PC-9 (cell line): ENCODE data around the gene LDLRAD3. TPM values are rescaled to one million over a fixed set of nuclear protein-coding genes. Genes with fewer than 3 reads are reported as not detected.

Source experiments
- BruUV-seq: library from RNA; stranded (reverse); fragments of 400-500 nt; replicated peaks from 2 replicates; lab custom pipeline; 2021; lab: Mats Ljungman, UMichigan
- CTCF ChIA-PET: fragments of 300-600 bp; sonication (Branson Sonifier 250); formaldehyde crosslinking; loops from one replicate; lab custom pipeline; 2022; ENCODE audit warnings: antibody characterized with exemption; lab: Charles Lee
- POLR2A ChIA-PET: fragments of 300-600 bp; sonication (Branson Sonifier 250); formaldehyde crosslinking; loops from one replicate; lab custom pipeline; 2022; ENCODE audit warnings: antibody characterized with exemption; ENCODE audit not compliant: unreplicated experiment; lab: Charles Lee
- DNase-seq, 2 experiments: peaks; one replicate each; pipeline versions ENCODE4 v3.0.0 to v3.0.0-alpha.2; 2015 to 2022; ENCODE audit warnings: mixed read lengths in 1 of 2
- H2AFZ ChIP-seq: fragments of 200-600 bp; sonication (generic); 2 replicates; pipeline ENCODE4 v1.8.1; 2017; ENCODE audit warnings: antibody characterized with exemption
- H3F3A ChIP-seq: fragments of 200-600 bp; sonication (generic); 2 replicates; pipeline ENCODE4 v1.8.1; 2017; ENCODE audit warnings: antibody characterized with exemption, mild to moderate bottlenecking, low read depth; ENCODE audit not compliant: insufficient read depth
- H3K27ac ChIP-seq: fragments of 200-600 bp; sonication (generic); 2 replicates; pipeline ENCODE4 v1.6.1; 2016; ENCODE audit warnings: mixed run types
- H3K27me3 ChIP-seq: fragments of 200-600 bp; sonication (generic); 2 replicates; pipeline ENCODE4 v1.6.1; 2016; ENCODE audit warnings: low read depth, mixed run types; ENCODE audit not compliant: insufficient read depth
- H3K36me3 ChIP-seq: fragments of 200-600 bp; sonication (generic); 2 replicates; pipeline ENCODE4 v1.6.1; 2016; ENCODE audit warnings: low read depth, mixed run types
- H3K4me1 ChIP-seq: fragments of 200-600 bp; sonication (generic); replicated peaks from 2 replicates; pipeline ENCODE4 v1.6.1; 2016; ENCODE audit warnings: mixed run types; ENCODE audit not compliant: insufficient read depth
- H3K4me2 ChIP-seq: fragments of 200-600 bp; sonication (generic); 2 replicates; pipeline ENCODE4 v1.6.1; 2017; ENCODE audit warnings: mixed run types
- H3K4me3 ChIP-seq: fragments of 200-600 bp; sonication (generic); 2 replicates; pipeline ENCODE4 v1.6.1; 2016; ENCODE audit warnings: mixed run types
- H3K79me2 ChIP-seq: fragments of 200-600 bp; sonication (generic); 2 replicates; pipeline ENCODE4 v1.6.1; 2017; ENCODE audit warnings: low read depth, mixed run types
- H3K9me2 ChIP-seq: fragments of 200-600 bp; sonication (generic); 2 replicates; pipeline ENCODE4 v1.8.1; 2017; ENCODE audit warnings: mild to moderate bottlenecking; ENCODE audit not compliant: insufficient read depth
- H3K9me3 ChIP-seq: fragments of 200-600 bp; sonication (generic); 2 replicates; pipeline ENCODE4 v1.8.1; 2016; ENCODE audit warnings: low read depth; ENCODE audit not compliant: insufficient read depth
- H4K20me1 ChIP-seq: fragments of 200-600 bp; sonication (generic); 2 replicates; pipeline ENCODE4 v1.8.1; 2017; ENCODE audit not compliant: insufficient read depth
- CTCF ChIP-seq: fragments of 200-600 bp; sonication (generic); conservative IDR thresholded peaks from 2 replicates; pipeline ENCODE4 v1.6.1; 2017; ENCODE audit warnings: mixed run types, antibody characterized with exemption, mild to moderate bottlenecking, moderate library complexity
- EZH2 ChIP-seq: fragments of 200-600 bp; sonication (generic); IDR thresholded peaks from 2 replicates; pipeline ENCODE4 v1.8.0; 2017; ENCODE audit warnings: antibody characterized with exemption, low read depth
- intact Hi-C: fragments of 100-400 bp; cut with micrococcal nuclease; formaldehyde crosslinking; loops from one replicate; pipeline ENCODE4 v1.10.0; 2022; ENCODE audit not compliant: unreplicated experiment
- total RNA-seq: library from RNA; stranded (reverse); gene quantifications from 2 replicates; pipeline ENCODE4 v1.2.3, GENCODE V29; 2021

LDLRAD3 gene
- total RNA-seq, 1 experiment from 2014 or later = 15.9 TPM

- H3K4me3 ChIP-seq = no peak overlapping the region
- no peaks in the 10 kb centered on the region for H3F3A ChIP-seq
- H2AFZ ChIP-seq = no peak overlapping the region
- no peak overlapping the region for H3K27ac ChIP-seq
- POLR2A ChIA-PET = no interaction called here
- intact Hi-C loops = no loop called here
- H3K79me2 ChIP-seq = peaks cover 33% of the 10 kb centered on the region
- no peak for DNase-seq
- no peak for TF ChIP-seq CTCF
- TF ChIP-seq EZH2 = no peak
- H3K4me2 ChIP-seq = no peak overlapping the region
- BruUV-seq = no TSS peak
- no peaks in the 10 kb centered on the region; the same call in 1 of the 2 replicates for H4K20me1 ChIP-seq
- H3K27me3 ChIP-seq = no peaks in the 10 kb centered on the region
- H3K9me3 ChIP-seq = peaks cover 6% of the 10 kb centered on the region; the same call in 1 of the 2 replicates
- CTCF ChIA-PET = no interaction called here
- no peaks in the 10 kb centered on the region for H3K4me1 ChIP-seq
- no peaks in the 10 kb centered on the region for H3K9me2 ChIP-seq
- peaks cover 4% of the 10 kb centered on the region; the same call in 1 of the 2 replicates for H3K36me3 ChIP-seq
Observed at GRCh38 chr11:35971841-35972422, 28.1 kb downstream of the LDLRAD3 start.

DNA sequence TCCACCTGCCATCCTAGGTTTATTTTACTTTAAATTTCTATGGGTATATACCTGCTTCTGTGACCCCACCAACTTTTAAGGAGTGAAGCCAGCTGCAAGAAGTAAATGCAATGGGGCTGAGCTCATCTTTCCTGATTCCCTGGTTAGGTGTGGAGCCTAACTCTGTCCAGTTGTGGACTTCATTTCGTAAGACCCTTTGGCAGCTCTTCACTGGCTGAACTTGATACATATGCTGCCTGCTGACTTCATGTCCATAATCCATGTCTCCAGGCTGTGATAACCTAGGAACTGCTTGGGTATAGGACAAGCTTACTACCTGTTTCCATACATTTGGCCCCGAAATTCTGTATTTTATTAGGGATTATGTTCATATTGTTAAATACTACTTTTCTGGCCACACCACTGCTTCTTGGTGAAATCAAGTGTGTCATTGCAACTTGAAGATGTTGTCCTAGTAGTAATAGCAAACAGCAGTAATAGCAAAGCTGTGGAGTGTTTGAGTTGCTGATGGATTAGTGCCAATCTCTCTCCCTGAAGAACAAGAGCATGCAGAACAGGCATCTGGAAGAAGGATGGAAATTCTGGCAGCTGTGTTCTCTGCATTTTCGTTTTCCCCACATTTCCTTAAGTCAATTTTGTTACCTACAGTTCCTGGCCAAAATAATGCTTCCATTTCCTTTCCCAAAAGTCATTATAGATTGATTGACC lies 31.2 kb downstream of the LDLRAD3 start:
- no peaks in the 10 kb centered on the region for H3K27me3 ChIP-seq
- peaks cover 31% of the 10 kb centered on the region for H3K79me2 ChIP-seq
- no peak overlapping the region for H2AFZ ChIP-seq
- no peak overlapping the region for H3K4me2 ChIP-seq
- ChIA-PET POLR2A (no interaction called here), CTCF (no interaction called here)
- H3K9me3 ChIP-seq = peaks cover 6% of the 10 kb centered on the region; the same call in 1 of the 2 replicates
- H4K20me1 ChIP-seq = no peaks in the 10 kb centered on the region; the same call in 1 of the 2 replicates
- no peaks in the 10 kb centered on the region for H3K4me1 ChIP-seq
- H3K4me3 ChIP-seq = no peak overlapping the region
- H3F3A ChIP-seq = no peaks in the 10 kb centered on the region
- BruUV-seq = no TSS peak
- no peak for DNase-seq
- no peak for TF ChIP-seq EZH2
- no peak for TF ChIP-seq CTCF
- no peak overlapping the region for H3K27ac ChIP-seq
- H3K36me3 ChIP-seq = peaks cover 4% of the 10 kb centered on the region; the same call in 1 of the 2 replicates
- intact Hi-C loops = no loop called here
- no peaks in the 10 kb centered on the region for H3K9me2 ChIP-seq

DNA sequence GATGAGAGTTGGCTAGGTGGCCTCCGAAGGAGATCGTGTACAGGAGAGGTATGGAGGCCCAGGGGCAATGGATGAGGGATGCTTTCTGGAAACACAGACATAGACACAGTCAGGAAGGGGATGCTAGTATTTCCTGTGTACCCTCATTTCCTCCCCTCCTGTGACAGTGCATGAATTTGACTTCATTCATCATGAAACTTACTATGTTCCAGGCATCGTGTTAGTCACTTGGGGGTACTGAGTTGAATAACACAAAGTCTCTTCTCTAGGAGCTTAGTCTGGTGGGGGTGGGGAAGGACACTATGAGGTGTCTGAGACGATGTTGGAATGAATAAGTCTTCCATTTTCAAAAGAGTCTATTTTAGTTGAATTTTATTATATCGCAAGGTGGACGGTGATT lies 32.6 kb downstream of the LDLRAD3 start:
- H3K4me1 ChIP-seq = no peaks in the 10 kb centered on the region
- no peak for DNase-seq
- H3F3A ChIP-seq = no peaks in the 10 kb centered on the region
- H3K9me2 ChIP-seq = no peaks in the 10 kb centered on the region
- ChIA-PET POLR2A (no interaction called here), CTCF (no interaction called here)
- peaks cover 4% of the 10 kb centered on the region; the same call in 1 of the 2 replicates for H3K36me3 ChIP-seq
- H2AFZ ChIP-seq = no peak overlapping the region
- no peak overlapping the region for H3K4me2 ChIP-seq
- BruUV-seq = no TSS peak
- no peaks in the 10 kb centered on the region for H3K27me3 ChIP-seq
- intact Hi-C loops = no loop called here
- peaks cover 23% of the 10 kb centered on the region for H3K79me2 ChIP-seq
- TF ChIP-seq CTCF (no peak), EZH2 (no peak)
- peaks cover 6% of the 10 kb centered on the region; the same call in 1 of the 2 replicates for H3K9me3 ChIP-seq
- no peaks in the 10 kb centered on the region; the same call in 1 of the 2 replicates for H4K20me1 ChIP-seq
- H3K4me3 ChIP-seq = no peak overlapping the region
- no peak overlapping the region for H3K27ac ChIP-seq
